ENCODE data around the gene CDH4.

GRCh38 chr20:61246269-61246668 lies 5.8 kb upstream of the CDH4 start:
- no peak for TF ChIP-seq USF2 (IDR thresholded peaks at IDR 0.05; ENCODE audit: low read depth, low read length)
- no peak for TF ChIP-seq NFE2L2 (IDR thresholded peaks at IDR 0.05; ENCODE audit: low read depth, low read length)

Data from IMR-90 (cell line).